GM12878 (cell line): ENCODE data around the gene RAB31. TPM values are rescaled to one million over a fixed set of nuclear protein-coding genes. Genes with fewer than 3 reads are reported as not detected.

ENCODE experiments used
- ATAC-seq: fragments of 200-7000 bp; cut with Tn5 transposase; 3 replicates; pipeline ENCODE4 v1.9.1; 2020; ENCODE audit warnings: mild to moderate bottlenecking, moderate library complexity
- BruUV-seq: library from RNA; stranded (reverse); fragments of 400-500 nt; replicated peaks from 2 replicates; lab custom pipeline; 2021; lab: Mats Ljungman, UMichigan
- CTCF ChIA-PET: fragments of 300-600 bp; sonication (Branson Sonifier 250); formaldehyde crosslinking; extraction: SDS; loops from one replicate; lab custom pipeline; 2021; ENCODE audit warnings: inconsistent platforms; lab: Yijun Ruan, JAX
- POLR2A ChIA-PET: fragments of 350-600 bp; formaldehyde crosslinking; extraction: SDS; loops from one replicate; lab custom pipeline; 2021; ENCODE audit warnings: inconsistent platforms; lab: Charles Lee
- RAD21 ChIA-PET: fragments of 300-600 bp; sonication (Branson Sonifier 250); formaldehyde crosslinking; loops from one replicate; lab custom pipeline; 2023; ENCODE audit warnings: antibody characterized with exemption; ENCODE audit not compliant: unreplicated experiment; lab: Charles Lee
- SMC1A ChIA-PET: fragments of 300-600 bp; sonication (Branson Sonifier 250); formaldehyde crosslinking; loops from one replicate; lab custom pipeline; 2023; ENCODE audit not compliant: unreplicated experiment, uncharacterized antibody; lab: Charles Lee
- DNase-seq: peaks from one replicate; pipeline ENCODE4 v3.0.0-alpha.2; 2011; ENCODE audit warnings: low read depth, low spot score
- FAIRE-seq: peaks from 3 replicates; lab custom pipeline; 2011; peaks lifted over from hg19 to GRCh38; lab: Jason Lieb, UNC
- H2AFZ ChIP-seq: 2 replicates; pipeline ENCODE4 v1.6.0; 2011; ENCODE audit warnings: low read depth, low read length, control low read depth; ENCODE audit not compliant: control insufficient read depth
- H3K27ac ChIP-seq: 2 replicates; pipeline ENCODE4 v1.5.1; 2011; ENCODE audit warnings: control low read depth; ENCODE audit not compliant: control insufficient read depth, insufficient read depth
- H3K27me3 ChIP-seq, 2 experiments: replicated peaks in 1 of 2; 2 replicates each; pipeline versions ENCODE4 v1.6.0 to v1.6.1; 2011; ENCODE audit warnings: low read length in 1 of 2; ENCODE audit not compliant: control insufficient read depth in 2 of 2, insufficient read depth in 2 of 2
- H3K36me3 ChIP-seq, 2 experiments: 2 replicates each; pipeline ENCODE4 v1.5.1; 2011; ENCODE audit warnings: low read length in 1 of 2; ENCODE audit not compliant: control insufficient read depth in 2 of 2, insufficient read depth in 2 of 2
- H3K4me1 ChIP-seq: 2 replicates; pipeline ENCODE4 v1.6.1; 2011; ENCODE audit warnings: mild to moderate bottlenecking, low read length, moderate library complexity, mixed read lengths; ENCODE audit not compliant: control insufficient read depth, insufficient read depth
- H3K4me2 ChIP-seq: 2 replicates; pipeline ENCODE4 v1.6.0; 2011; ENCODE audit warnings: control low read depth; ENCODE audit not compliant: control insufficient read depth, insufficient read depth
- H3K4me3 ChIP-seq: fragments of 200-600 bp; sonication (generic); 2 replicates; pipeline ENCODE4 v1.5.1; 2016
- H3K79me2 ChIP-seq: 2 replicates; pipeline ENCODE4 v1.6.0; 2011; ENCODE audit warnings: low read length; ENCODE audit not compliant: control insufficient read depth, insufficient read depth
- H3K9ac ChIP-seq: 2 replicates; pipeline ENCODE4 v1.8.0; 2011; ENCODE audit warnings: low read length, control low read depth, mixed read lengths; ENCODE audit not compliant: control insufficient read depth, insufficient read depth
- H3K9me3 ChIP-seq: replicated peaks from 3 replicates; pipeline ENCODE4 v1.5.1; 2011; ENCODE audit warnings: mild to moderate bottlenecking, low read length; ENCODE audit not compliant: control insufficient read depth, insufficient read depth
- H4K20me1 ChIP-seq: 2 replicates; pipeline ENCODE4 v1.6.0; 2011; ENCODE audit not compliant: control insufficient read depth, insufficient read depth
- ATF7 ChIP-seq: fragments of 450-650 bp; IDR thresholded peaks from 2 replicates; pipeline ENCODE4 v1.6.1; 2016; ENCODE audit warnings: low read depth, mild to moderate bottlenecking
- EP300 ChIP-seq, 2 experiments: fragments of 150-350 bp in 1 of 2; IDR thresholded peaks; 2 replicates each; pipeline ENCODE4 v1.6.1; 2011 to 2012; ENCODE audit warnings: low read depth in 2 of 2, low read length in 2 of 2, borderline replicate concordance in 1 of 2, improper control_type of control experiment in 1 of 2, inconsistent platforms in 1 of 2; ENCODE audit not compliant: control insufficient read depth in 1 of 2
- GABPA ChIP-seq: IDR thresholded peaks from 2 replicates; pipeline ENCODE4 v1.6.1; 2014; ENCODE audit warnings: antibody characterized with exemption, low read depth, mild to moderate bottlenecking, inconsistent platforms
- HDAC2 ChIP-seq: fragments of 200-600 bp; sonication (generic); IDR thresholded peaks from 2 replicates; pipeline ENCODE4 v1.6.1; 2017
- PKNOX1 ChIP-seq: fragments of 450-650 bp; IDR thresholded peaks from 2 replicates; pipeline ENCODE4 v1.6.1; 2016; ENCODE audit warnings: mild to moderate bottlenecking
- POLR2A ChIP-seq: IDR thresholded peaks from 2 replicates; pipeline ENCODE4 v1.6.1; 2011; ENCODE audit warnings: low read depth, mild to moderate bottlenecking, low read length
- ZNF384 ChIP-seq: IDR thresholded peaks from 2 replicates; pipeline ENCODE4 v1.6.1; 2012; ENCODE audit warnings: low read depth, mild to moderate bottlenecking, low read length, improper control_type of control experiment, borderline replicate concordance
- ZNF592 ChIP-seq: fragments of 450-650 bp; IDR thresholded peaks from 2 replicates; pipeline ENCODE4 v1.6.1; 2017; ENCODE audit warnings: mild to moderate bottlenecking, moderate library complexity
- ZZZ3 ChIP-seq: IDR thresholded peaks from 2 replicates; pipeline ENCODE4 v1.6.1; 2011; ENCODE audit warnings: low read depth; ENCODE audit not compliant: control insufficient read depth, insufficient read length
- whole genome bisulfite sequencing: methylation state at CpG from one replicate; pipeline ENCODE4 v1.1.6; 2016; ENCODE audit warnings: low lambda C conversion rate; ENCODE audit not compliant: insufficient replicate concordance, insufficient coverage; ENCODE audit errors: missing lambda C conversion rate; 5-methylcytosine and 5-hydroxymethylcytosine counted together
- in situ Hi-C: fragments of 300-500 bp; cut with MboI; formaldehyde crosslinking; loops from 9 replicates; pipeline ENCODE4 v1.14.3; 2018; ENCODE audit warnings: mixed read lengths
- intact Hi-C: fragments of 100-400 bp; cut with micrococcal nuclease; formaldehyde crosslinking; loops from one replicate; pipeline ENCODE4 v1.14.2; 2022; ENCODE audit not compliant: unreplicated experiment
- polyA plus RNA-seq, 11 experiments: library from polyadenylated mRNA; depleted of rRNA in 4 of 11; unstranded in 6 of 11; stranded (reverse) in 5 of 11; fragments of >200 nt; fragmentation: Nextera tagmentation in 4 of 11; fragmentation: Illumina TruSeq in 1 of 11; extraction: Ambion mirVana in 4 of 11; extraction: Trizol in 1 of 11; gene quantifications; 1 replicate in 1 of 11; 2 replicates in 10 of 11; pipeline versions ENCODE4 v1.2.1 to v1.2.3, GENCODE V29; 2011 to 2016; ENCODE audit warnings: inconsistent platforms in 2 of 11, missing spikeins in 2 of 11, low read depth in 1 of 11
- total RNA-seq, 4 experiments: library from RNA; depleted of rRNA in 3 of 4; stranded (reverse); fragments of >200 nt in 3 of 4; fragmentation: Illumina TruSeq in 1 of 4; extraction: Trizol in 1 of 4; gene quantifications; 2 replicates each; pipeline versions ENCODE4 v1.2.1 to v1.2.3, GENCODE V29; 2013 to 2021
- TF ChIP-seq, protein P1 (sequence below): IDR thresholded peaks from 2 replicates; pipeline ENCODE4 v1.6.1; 2012; ENCODE audit warnings: mild to moderate bottlenecking, low read depth, low read length

Gene RAB31
- total and polyA plus RNA-seq, 10 of the 15 experiments (the other 5 are each of a cell fraction or from before 2014, with no cell fraction given): 0.80 to 23.3 (median 12.2) TPM

DNA sequence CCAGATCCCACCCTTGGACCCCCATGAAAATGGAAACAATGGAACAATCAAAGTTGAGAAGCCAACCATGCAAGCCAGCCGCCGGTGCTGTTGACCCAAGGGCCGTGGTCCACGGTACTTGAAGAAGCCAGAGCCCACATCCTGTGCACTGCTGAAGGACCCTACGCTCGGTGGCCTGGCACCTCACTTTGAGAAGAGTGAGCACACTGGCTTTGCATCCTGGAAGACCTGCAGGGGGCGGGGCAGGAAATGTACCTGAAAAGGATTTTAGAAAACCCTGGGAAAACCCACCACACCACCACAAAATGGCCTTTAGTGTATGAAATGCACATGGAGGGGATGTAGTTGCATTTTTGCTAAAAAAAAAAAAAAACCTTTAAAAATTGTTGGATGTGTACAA lies 151.1 kb downstream of the RAB31 start (continued):
- no peak for TF ChIP-seq ZNF592
- no peak for TF ChIP-seq PKNOX1
- no peak for TF ChIP-seq ZNF384

GRCh38 chr18:9860682-9861081 lies 152.6 kb downstream of the RAB31 start:
- H4K20me1 ChIP-seq: no peaks in the 10 kb centered on the region
- no peak overlapping the region for H2AFZ ChIP-seq
- ATAC-seq (no peak), DNase-seq (no peak), FAIRE-seq (no peak)
- no peak overlapping the region for H3K9ac ChIP-seq
- H3K27ac ChIP-seq: no peak overlapping the region
- no peaks in the 10 kb centered on the region for H3K79me2 ChIP-seq
- SMC1A ChIA-PET: interaction anchor here (0.7 to 1.8 kb wide), 2 partner anchors 8 to 9 kb away, joined by 3 to 5 read pairs; no protein-coding TSS in a partner anchor
- 71% methylated on average over 4 of the region's 4 CpGs for WGBS
- no peak overlapping the region for H3K4me3 ChIP-seq
- no peaks in the 10 kb centered on the region for H3K36me3 ChIP-seq
- H3K27me3 ChIP-seq: no peaks in the 10 kb centered on the region
- H3K9me3 ChIP-seq: peaks cover 5% of the 10 kb centered on the region; the same call in 1 of the 3 replicates
- no TSS peak for BruUV-seq
- in situ Hi-C loops (no loop called here), intact Hi-C loops (no loop called here)
- RAD21 ChIA-PET: no interaction called here
- CTCF ChIA-PET: no interaction called here
- POLR2A ChIA-PET: interaction anchor here (0.7 to 1.0 kb wide), 2 partner anchors 16 to 65 kb away, joined by 3 to 4 read pairs; no protein-coding TSS in a partner anchor
- H3K4me2 ChIP-seq: no peak overlapping the region
- H3K4me1 ChIP-seq: peaks cover 7% of the 10 kb centered on the region; the same call in 1 of the 2 replicates
- TF ChIP-seq EP300 (IDR thresholded peaks at IDR 0.05; ENCODE audit: borderline replicate concordance in 1 of 2, control insufficient read depth in 1 of 2, low read depth in 2 of 2, low read length in 2 of 2): no peak
- no peak for TF ChIP-seq HDAC2
- TF ChIP-seq, protein P1, sequence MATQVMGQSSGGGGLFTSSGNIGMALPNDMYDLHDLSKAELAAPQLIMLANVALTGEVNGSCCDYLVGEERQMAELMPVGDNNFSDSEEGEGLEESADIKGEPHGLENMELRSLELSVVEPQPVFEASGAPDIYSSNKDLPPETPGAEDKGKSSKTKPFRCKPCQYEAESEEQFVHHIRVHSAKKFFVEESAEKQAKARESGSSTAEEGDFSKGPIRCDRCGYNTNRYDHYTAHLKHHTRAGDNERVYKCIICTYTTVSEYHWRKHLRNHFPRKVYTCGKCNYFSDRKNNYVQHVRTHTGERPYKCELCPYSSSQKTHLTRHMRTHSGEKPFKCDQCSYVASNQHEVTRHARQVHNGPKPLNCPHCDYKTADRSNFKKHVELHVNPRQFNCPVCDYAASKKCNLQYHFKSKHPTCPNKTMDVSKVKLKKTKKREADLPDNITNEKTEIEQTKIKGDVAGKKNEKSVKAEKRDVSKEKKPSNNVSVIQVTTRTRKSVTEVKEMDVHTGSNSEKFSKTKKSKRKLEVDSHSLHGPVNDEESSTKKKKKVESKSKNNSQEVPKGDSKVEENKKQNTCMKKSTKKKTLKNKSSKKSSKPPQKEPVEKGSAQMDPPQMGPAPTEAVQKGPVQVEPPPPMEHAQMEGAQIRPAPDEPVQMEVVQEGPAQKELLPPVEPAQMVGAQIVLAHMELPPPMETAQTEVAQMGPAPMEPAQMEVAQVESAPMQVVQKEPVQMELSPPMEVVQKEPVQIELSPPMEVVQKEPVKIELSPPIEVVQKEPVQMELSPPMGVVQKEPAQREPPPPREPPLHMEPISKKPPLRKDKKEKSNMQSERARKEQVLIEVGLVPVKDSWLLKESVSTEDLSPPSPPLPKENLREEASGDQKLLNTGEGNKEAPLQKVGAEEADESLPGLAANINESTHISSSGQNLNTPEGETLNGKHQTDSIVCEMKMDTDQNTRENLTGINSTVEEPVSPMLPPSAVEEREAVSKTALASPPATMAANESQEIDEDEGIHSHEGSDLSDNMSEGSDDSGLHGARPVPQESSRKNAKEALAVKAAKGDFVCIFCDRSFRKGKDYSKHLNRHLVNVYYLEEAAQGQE: no peak
- TF ChIP-seq GABPA: no peak
- TF ChIP-seq ZZZ3: no peak
- no peak for TF ChIP-seq POLR2A
- no peak for TF ChIP-seq ATF7
